ENCODE measurements around the gene ZNF500. TPM values are rescaled to one million over a fixed set of nuclear protein-coding genes. Genes with fewer than 3 reads are reported as not detected.

The ZNF500 gene
- total RNA-seq, 3 donors from 2014 or later: 8.2 to 17.0 (median 16.4) TPM

- no peaks in the 10 kb centered on the region for H3K4me1 ChIP-seq
- DNase-seq (ENCODE audit: low spot score in 2 of 2): no peak
- H3K9me3 ChIP-seq: no peaks in the 10 kb centered on the region
- intact Hi-C loops (cut with DNase I; ENCODE audit: low total_unique reads): no loop called here
- no peaks in the 10 kb centered on the region for H3K27me3 ChIP-seq
- H3K27ac ChIP-seq: no peak overlapping the region
- no peaks in the 10 kb centered on the region for H3K36me3 ChIP-seq
- TF ChIP-seq POLR2A (IDR thresholded peaks at IDR 0.05): no peak
- H3K4me3 ChIP-seq: no peak overlapping the region
These were observed 40.3 kb downstream of the ZNF500 start for GRCh38 chr16:4726616-4727015.

GRCh38 chr16:4724661-4725270 is 42.2 kb downstream of the ZNF500 start:
- no peak for TF ChIP-seq CTCF (IDR thresholded peaks at IDR 0.05)
- TF ChIP-seq POLR2AphosphoS5 (IDR thresholded peaks at IDR 0.05): no peak
- no peak for TF ChIP-seq POLR2A (IDR thresholded peaks at IDR 0.05)
- Histone ChIP-seq H3K36me3 (no peaks in the 10 kb centered on the region), H3K4me1 (no peaks in the 10 kb centered on the region), H3K27ac (no peak overlapping the region), H3K9me3 (no peaks in the 10 kb centered on the region), H3K4me3 (no peak overlapping the region), H3K27me3 (no peaks in the 10 kb centered on the region)
- no peak for DNase-seq (ENCODE audit: low spot score in 2 of 2)
- intact Hi-C loops (cut with DNase I; ENCODE audit: low total_unique reads): no loop called here

GRCh38 chr16:4723071-4723767 is 43.7 kb downstream of the ZNF500 start:
- Histone ChIP-seq H3K27me3 (no peaks in the 10 kb centered on the region), H3K4me1 (no peaks in the 10 kb centered on the region), H3K4me3 (no peak overlapping the region), H3K9me3 (no peaks in the 10 kb centered on the region), H3K27ac (no peak overlapping the region), H3K36me3 (no peaks in the 10 kb centered on the region)
- intact Hi-C loops (cut with DNase I; ENCODE audit: low total_unique reads): no loop called here
- TF ChIP-seq CTCF (IDR thresholded peaks at IDR 0.05): no peak
- no peak for TF ChIP-seq POLR2A (IDR thresholded peaks at IDR 0.05)
- TF ChIP-seq POLR2AphosphoS5 (IDR thresholded peaks at IDR 0.05): no peak
- DNase-seq (ENCODE audit: low spot score in 2 of 2): no peak

GRCh38 chr16:4718466-4718865 is 48.5 kb downstream of the ZNF500 start:
- no peak for DNase-seq (ENCODE audit: low spot score in 2 of 2)
- H3K27me3 ChIP-seq: no peaks in the 10 kb centered on the region
- H3K36me3 ChIP-seq: peaks cover 5% of the 10 kb centered on the region
- TF ChIP-seq POLR2A (IDR thresholded peaks at IDR 0.05): no peak
- no peak for TF ChIP-seq POLR2AphosphoS5 (IDR thresholded peaks at IDR 0.05)
- TF ChIP-seq CTCF (IDR thresholded peaks at IDR 0.05): no peak
- H3K4me3 ChIP-seq: no peak overlapping the region
- no peak overlapping the region for H3K27ac ChIP-seq
- intact Hi-C loops (cut with DNase I; ENCODE audit: low total_unique reads): no loop called here
- H3K4me1 ChIP-seq: no peaks in the 10 kb centered on the region
- H3K9me3 ChIP-seq: no peaks in the 10 kb centered on the region

- TF ChIP-seq POLR2A (IDR thresholded peaks at IDR 0.05) (no peak), CTCF (IDR thresholded peaks at IDR 0.05) (no peak), POLR2AphosphoS5 (IDR thresholded peaks at IDR 0.05) (no peak)
- Histone ChIP-seq H3K4me3 (no peak overlapping the region), H3K36me3 (peaks cover 5% of the 10 kb centered on the region), H3K27ac (no peak overlapping the region), H3K4me1 (no peaks in the 10 kb centered on the region), H3K9me3 (no peaks in the 10 kb centered on the region), H3K27me3 (no peaks in the 10 kb centered on the region)
- intact Hi-C loops (cut with DNase I; ENCODE audit: low total_unique reads): no loop called here
- DNase-seq (ENCODE audit: low spot score in 2 of 2): no peak
These were observed 52.0 kb downstream of the ZNF500 start for GRCh38 chr16:4714996-4715395.
